GM18873 (cell line): ENCODE measurements around the gene KLK7.
"Not testable (repeated sequence)": the region's sequence is repeated elsewhere in the genome, so short reads cannot be mapped to it uniquely, and the experiment has no call there.

ENCODE experiments used
- ATAC-seq: cut with Tn5 transposase; IDR thresholded peaks from one replicate; pipeline ENCODE4 v1.9.1; 2021; ENCODE audit warnings: mild to moderate bottlenecking, moderate library complexity, moderate number of reproducible peaks; ENCODE audit not compliant: unreplicated experiment, low FRiP score

The KLK7 gene

DNA sequence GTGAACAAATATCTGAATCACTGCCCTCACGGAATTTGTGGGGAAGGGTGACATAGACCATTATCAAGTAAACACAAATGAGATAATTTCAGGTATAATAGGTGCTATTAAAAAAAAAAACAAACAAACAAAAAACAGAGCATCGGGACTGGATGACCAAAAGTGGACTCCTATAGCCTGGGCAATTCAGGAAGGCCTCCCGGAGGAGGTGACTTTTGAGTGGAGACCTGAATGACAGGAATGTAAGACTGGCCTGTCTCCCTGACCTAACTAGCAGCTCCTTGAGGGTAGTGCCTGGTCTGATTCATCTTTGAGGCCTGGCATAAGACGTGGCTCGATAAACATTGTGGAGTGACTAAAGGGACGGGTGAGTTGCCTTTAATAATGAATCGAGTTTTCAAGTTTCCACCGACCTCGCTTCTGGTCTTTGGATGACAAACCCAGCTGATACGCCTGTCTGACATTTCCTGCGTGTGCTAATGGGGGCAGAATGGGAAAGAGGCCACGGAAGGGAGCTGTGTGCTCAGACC lies 29.0 kb upstream of the KLK7 start:
- no peak for ATAC-seq

DNA sequence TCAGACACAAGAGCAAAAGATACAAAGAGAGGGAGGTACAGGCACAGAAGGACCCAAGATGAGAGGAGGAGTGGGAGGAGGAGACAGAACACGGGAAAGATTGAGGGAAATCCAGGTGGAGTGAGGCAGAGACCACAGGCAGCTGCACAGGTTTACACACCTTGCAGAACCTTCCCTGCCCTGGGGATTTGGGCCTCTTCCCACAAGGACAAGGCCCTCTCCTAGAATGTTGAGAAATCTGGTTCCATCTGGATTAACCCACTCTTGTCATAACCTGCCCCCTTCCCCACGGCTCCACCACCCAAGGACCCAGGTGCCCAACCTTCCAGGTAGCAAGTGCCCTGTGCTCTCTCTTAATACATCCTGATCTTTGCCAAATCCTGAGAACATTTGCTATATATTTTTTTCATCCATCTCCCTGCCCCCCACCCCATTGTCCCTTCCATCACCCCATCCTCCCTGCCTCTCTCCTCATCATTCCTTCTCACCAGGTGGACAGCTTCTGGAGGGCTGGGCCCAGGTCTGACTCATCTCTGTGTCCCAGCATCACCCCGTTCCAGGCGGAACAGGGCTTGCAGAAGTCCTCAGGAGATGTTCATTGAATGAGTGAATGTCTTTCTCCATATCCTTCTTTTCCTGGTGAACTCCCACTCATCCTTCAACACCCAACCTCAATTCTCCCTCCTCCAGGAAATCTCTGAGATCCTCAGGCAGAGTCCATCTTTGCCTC lies 26.5 kb upstream of the KLK7 start:
- ATAC-seq, result no peak

DNA sequence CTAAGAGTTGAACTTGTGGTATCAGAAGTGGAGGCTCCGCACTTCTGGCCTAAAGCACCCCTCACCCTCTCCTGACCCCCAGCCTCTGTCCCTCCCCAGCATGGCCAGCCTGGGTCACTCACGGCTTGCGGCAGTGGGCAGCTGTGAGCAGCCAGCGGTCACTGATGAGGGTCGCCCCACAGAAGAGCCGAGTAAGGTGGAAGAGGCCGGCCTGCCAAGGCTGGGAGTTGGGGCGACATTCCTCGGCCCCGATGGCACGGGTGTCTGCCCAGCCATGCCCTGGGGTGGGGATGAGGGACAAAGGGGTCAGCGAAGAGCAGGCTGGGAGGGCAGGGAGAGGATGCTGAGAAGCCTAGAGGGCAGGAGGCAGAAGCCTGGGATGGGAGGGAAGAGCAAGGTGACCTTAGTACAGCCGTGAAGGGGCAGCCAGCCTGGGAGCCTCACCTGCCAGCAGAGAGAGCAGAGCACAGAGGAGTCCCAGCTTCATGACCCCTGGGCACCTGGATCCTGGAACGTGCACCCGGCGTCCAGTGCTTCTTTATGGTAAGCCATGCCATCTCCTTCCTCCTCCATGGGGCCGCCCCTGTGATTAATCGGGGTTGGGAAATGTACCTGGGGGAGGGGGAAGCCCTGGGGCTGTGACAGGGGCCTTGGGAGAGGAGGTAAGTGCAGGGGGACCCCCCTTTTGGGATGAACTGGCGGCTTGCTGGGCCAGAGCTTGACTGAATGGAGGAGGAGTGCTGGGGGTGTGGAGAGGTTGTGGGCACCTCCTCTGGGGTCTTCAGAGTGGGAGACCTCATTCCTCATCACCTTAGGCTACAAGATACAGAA lies 25.6 kb upstream of the KLK7 start:
- ATAC-seq, result no peak

GRCh38 chr19:51007488-51007887 lies 23.8 kb upstream of the KLK7 start:
- ATAC-seq, result no peak

GRCh38 chr19:51006406-51006805 lies 22.7 kb upstream of the KLK7 start:
- no peak for ATAC-seq

DNA sequence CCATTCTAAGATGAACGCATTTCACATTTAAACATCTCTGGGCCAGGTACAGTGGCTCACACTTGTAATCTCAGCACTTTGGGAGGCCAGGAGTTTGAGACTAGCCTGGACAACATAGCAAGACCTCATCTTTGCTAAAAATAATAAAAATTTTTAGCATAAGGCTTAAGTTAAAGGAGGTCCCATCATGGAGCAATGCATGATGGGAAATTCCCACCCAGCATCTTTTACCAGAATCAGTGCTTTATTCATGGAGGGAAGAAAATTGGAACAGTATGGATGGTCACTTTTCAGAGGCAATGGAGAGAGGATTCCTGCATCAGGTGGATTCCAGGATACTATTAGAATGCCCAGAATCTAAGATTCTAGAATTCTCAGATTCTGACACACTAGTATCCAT lies 21.5 kb upstream of the KLK7 start:
- ATAC-seq, result no peak

DNA sequence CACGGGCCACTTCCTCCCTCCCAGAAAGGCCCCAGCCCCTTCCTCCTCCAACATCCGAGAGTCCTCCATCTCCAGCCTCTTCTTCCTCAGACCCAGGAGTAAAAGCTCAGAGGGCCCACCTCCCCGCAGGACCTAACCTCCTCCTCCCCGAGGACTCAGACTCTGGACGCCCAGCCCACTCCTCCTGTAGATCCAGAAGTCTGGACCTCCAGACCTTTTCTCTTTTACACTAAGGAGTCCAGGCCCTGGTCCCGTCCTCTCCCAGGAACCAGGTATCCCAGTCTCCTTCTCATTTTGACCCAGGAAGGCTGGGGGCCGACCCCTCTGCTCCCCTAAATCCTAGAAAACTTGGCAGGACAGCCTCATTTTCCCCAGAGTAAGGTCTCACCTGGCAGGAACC lies 19.6 kb upstream of the KLK7 start:
- ATAC-seq, result no peak

- no peak for ATAC-seq
Observed at GRCh38 chr19:51002542-51003311, 19.0 kb upstream of the KLK7 start.

- no peak for ATAC-seq
Observed at GRCh38 chr19:51002089-51002532, 18.4 kb upstream of the KLK7 start.

DNA sequence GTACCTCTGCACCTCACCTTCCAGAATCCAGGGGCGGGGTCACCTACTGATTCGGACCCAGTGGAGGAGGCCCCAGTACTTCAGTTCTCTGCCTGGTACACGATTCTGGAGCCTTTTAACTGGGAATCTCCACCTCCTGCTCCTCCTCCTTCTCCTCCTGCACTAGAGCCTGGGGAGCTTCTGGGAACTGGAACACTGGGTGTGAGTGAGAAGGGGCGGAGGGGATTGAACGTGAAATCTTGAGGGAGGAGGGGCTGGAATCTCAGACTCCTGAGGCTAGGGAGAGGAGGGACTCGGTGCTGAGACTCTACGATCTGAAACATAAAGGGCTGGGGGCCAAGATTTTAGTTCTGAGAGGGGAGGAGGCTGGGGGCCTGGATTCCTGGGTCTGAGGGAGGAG lies 17.8 kb upstream of the KLK7 start, which contains the start of gene KLK8:
Gene KLK8, minus strand, starts transcription at position 90 of the 400 bp plus-strand sequence. CDS start 437 bp downstream, outside the sequence.
- no peak for ATAC-seq

DNA sequence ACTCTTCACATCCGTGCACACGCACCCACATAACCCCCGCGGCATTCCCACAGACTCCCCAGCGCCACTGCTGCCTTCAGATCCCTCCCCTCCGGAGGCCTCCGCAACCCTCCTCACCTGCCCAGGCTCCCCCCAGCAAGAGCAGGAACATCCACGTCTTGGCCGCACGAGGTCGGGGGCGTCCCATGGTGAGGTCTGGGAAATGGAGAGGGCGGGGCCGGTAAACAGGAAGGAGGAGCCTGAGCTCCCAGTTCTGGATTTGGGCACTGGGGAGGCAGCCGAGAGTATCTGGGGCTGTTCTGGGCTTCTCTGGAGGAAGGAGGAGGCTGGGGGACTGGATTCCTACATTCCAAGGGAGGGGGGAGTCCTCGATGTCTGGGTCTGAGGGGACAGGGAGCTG lies 17.3 kb upstream of the KLK7 start:
- ATAC-seq, result no peak

- no peak for ATAC-seq
Observed at GRCh38 chr19:51000426-51000825, 16.7 kb upstream of the KLK7 start.

GRCh38 chr19:50998686-50999085 lies 15.0 kb upstream of the KLK7 start:
- no peak for ATAC-seq

DNA sequence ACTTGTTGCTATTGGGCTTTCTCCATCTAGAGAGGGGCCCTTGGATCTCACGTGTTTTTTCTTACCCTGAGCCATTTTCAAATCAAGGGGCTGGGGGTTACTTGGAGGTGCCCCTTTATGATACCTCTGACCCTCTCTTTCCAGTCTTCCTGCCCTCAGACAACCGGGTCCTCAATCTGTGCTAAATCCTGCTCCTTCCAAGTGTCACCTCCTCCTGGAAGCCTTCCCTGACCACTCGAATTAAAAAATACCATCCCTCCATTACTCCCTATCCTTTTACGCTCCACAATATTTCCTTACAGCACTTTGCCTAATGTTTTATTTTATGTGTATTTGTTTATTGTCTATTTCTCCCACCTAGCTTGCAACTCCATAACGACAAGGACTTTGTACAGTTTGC lies 14.3 kb upstream of the KLK7 start:
- no peak for ATAC-seq

DNA sequence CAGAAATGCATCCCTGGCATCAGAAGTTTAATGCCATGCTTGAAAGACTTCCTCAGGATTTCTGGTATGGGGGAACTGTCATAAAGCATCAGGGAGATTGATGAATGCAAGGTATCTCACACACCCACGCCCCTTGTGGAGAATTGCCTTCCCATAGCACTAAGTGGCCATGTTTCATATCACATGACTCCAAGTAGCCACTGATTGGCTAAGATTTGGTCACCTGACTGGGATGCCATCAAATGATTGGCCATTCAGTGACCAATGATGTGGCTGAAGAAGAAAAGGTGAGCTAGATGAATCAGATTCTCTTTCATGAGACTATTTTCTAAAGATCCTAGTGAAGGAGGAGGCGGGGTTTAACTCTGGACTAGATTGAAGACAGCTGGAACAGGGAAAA lies 10.4 kb upstream of the KLK7 start:
- ATAC-seq, result no peak

GRCh38 chr19:50992666-50993035 lies 8.9 kb upstream of the KLK7 start:
- no peak for ATAC-seq

- ATAC-seq, result not testable (repeated sequence)
Observed at GRCh38 chr19:50984416-50984815, 699 bp upstream of the KLK7 start.

GRCh38 chr19:50982186-50982585 lies 1.5 kb downstream of the KLK7 start:
- ATAC-seq, result no peak

GRCh38 chr19:50981587-50982146 lies 2.0 kb downstream of the KLK7 start:
- ATAC-seq, result no peak

DNA sequence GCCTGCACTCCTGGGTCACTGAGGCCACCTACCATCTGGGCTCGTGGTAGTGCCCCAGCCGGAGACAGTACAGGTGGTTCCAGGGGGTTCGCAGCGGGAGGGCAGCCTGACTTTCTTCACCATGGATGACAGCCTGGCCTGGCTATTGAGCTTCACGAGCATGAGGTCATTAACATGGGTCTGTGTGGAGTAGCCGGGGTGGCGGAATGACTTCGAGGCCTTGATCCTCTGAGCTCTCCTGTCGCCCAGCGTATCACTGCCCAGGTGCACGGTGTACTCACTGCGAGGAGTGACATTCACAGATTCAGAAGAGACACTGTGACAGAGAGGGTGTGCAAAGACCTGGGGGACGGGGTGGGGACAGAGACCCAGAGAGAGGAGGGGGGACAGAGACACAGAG lies 3.5 kb downstream of the KLK7 start:
- ATAC-seq, result no peak
